IPS-18a (cell line): ENCODE results near the gene LPCAT4.
"Not testable (repeated sequence)": the region's sequence is repeated elsewhere in the genome, so short reads cannot be mapped to it uniquely, and the experiment has no call there.

Experiments
- H3K27ac ChIP-seq: one replicate; pipeline ENCODE4 v1.5.1; 2013; ENCODE audit warnings: low read length
- H3K27me3 ChIP-seq: one replicate; pipeline ENCODE4 v1.6.1; 2013; ENCODE audit warnings: mild to moderate bottlenecking, low read length; ENCODE audit not compliant: control insufficient read depth, insufficient read depth
- H3K36me3 ChIP-seq: one replicate; pipeline ENCODE4 v1.6.1; 2013; ENCODE audit warnings: low read depth, low read length; ENCODE audit not compliant: control insufficient read depth
- H3K4me1 ChIP-seq: one replicate; pipeline ENCODE4 v1.6.1; 2013; ENCODE audit warnings: low read depth, low read length; ENCODE audit not compliant: control insufficient read depth
- H3K4me3 ChIP-seq: one replicate; pipeline ENCODE4 v1.5.1; 2013; ENCODE audit warnings: low read length
- H3K9ac ChIP-seq: one replicate; pipeline ENCODE4 v1.6.1; 2013; ENCODE audit warnings: mild to moderate bottlenecking, low read length, moderate library complexity
- H3K9me3 ChIP-seq: one replicate; pipeline ENCODE4 v1.6.1; 2013; ENCODE audit warnings: low read depth, low read length; ENCODE audit not compliant: control insufficient read depth

LPCAT4 gene

DNA sequence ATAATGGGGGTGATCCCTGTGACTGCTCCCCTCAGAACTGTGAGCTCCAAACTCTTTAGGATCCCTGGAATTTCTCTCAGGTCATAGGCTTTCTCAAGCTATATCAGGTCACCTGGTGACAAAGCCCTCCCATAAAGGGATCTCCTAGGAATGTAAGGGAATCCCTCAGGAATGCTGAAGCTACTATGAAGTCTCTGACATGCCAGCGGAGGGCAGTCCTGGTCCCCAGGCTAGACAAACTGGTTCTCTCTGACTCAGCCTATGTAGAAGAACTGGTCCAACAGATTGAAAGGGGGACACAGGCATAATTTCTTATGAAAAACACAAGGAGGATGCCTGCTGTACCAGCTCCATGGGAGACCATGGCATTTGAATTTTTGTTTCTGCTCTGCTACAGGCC lies 6.7 kb downstream of the LPCAT4 start:
- H3K9ac ChIP-seq = no peak overlapping the region
- no peak overlapping the region for H3K4me3 ChIP-seq
- H3K4me1 ChIP-seq = no peaks in the 10 kb centered on the region
- H3K27ac ChIP-seq = no peak overlapping the region
- no peaks in the 10 kb centered on the region for H3K9me3 ChIP-seq
- no peaks in the 10 kb centered on the region for H3K27me3 ChIP-seq
- peaks cover 47% of the 10 kb centered on the region for H3K36me3 ChIP-seq

DNA sequence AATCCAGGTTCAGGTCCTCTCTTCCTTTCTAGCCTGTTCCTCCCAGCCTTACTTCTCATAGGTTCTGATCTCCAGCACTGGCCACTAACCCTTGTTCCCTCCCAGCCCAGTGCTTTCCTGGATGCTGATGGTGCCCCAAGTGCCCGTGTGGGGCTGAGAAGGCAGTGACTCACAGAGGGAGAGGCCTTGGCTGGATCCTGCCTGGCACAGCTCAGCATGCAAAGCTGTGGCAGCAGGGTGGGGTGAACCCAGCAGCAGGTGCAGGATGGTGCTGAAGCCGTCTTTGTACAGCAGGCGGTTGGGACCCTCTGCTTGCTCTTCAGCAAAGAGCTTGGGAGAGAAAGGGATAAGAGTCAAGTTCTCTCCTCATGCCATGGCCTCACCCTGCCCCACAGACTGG lies 7.6 kb downstream of the LPCAT4 start:
- H3K36me3 ChIP-seq = peaks cover 54% of the 10 kb centered on the region
- no peaks in the 10 kb centered on the region for H3K27me3 ChIP-seq
- no peak overlapping the region for H3K27ac ChIP-seq
- no peak overlapping the region for H3K9ac ChIP-seq
- H3K4me3 ChIP-seq = no peak overlapping the region
- no peaks in the 10 kb centered on the region for H3K9me3 ChIP-seq
- no peaks in the 10 kb centered on the region for H3K4me1 ChIP-seq

DNA sequence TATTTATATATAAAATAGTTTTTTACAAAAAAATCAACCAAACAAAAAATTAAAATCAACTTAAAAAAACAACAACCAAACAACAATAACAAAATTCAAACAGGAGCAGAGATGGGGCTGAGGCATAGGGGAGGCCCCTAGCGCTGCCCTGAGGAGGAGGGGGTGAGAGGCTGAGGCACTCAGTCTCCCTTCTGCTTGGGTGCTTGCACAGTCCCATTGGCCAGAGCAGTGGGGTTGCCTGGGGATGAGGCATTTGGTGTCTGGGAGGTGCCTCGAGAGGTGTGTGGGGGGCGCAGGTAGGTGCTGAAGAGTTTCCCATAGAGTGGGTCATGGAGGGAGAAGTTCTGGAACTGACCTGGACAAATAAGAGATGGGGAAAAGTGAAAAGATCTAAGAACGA lies 8.0 kb downstream of the LPCAT4 start:
- H3K36me3 ChIP-seq = peaks cover 56% of the 10 kb centered on the region
- no peaks in the 10 kb centered on the region for H3K9me3 ChIP-seq
- no peak overlapping the region for H3K4me3 ChIP-seq
- H3K27ac ChIP-seq = no peak overlapping the region
- no peaks in the 10 kb centered on the region for H3K27me3 ChIP-seq
- no peak overlapping the region for H3K9ac ChIP-seq
- H3K4me1 ChIP-seq = no peaks in the 10 kb centered on the region

DNA sequence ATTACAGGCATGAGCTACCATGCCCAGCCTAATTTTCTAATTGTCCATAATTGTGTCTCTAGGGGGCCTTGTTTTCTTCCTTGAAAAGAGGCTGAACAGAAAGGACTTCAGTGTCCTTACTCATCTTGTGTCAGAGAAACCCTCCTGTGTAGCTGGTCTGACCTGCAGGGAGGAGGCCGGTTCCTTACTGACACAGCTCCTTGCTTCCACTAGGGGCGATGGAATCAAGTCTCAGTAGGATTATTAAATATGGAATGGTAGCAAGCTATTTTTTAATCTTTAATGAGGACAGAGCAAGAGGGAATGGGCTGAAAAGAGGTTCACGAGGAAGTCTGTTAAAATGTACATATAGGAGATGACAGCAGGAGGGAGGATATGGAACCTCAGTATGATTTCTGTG lies 8.6 kb downstream of the LPCAT4 start:
- H3K27ac ChIP-seq = no peak overlapping the region
- H3K36me3 ChIP-seq = peaks cover 51% of the 10 kb centered on the region

DNA sequence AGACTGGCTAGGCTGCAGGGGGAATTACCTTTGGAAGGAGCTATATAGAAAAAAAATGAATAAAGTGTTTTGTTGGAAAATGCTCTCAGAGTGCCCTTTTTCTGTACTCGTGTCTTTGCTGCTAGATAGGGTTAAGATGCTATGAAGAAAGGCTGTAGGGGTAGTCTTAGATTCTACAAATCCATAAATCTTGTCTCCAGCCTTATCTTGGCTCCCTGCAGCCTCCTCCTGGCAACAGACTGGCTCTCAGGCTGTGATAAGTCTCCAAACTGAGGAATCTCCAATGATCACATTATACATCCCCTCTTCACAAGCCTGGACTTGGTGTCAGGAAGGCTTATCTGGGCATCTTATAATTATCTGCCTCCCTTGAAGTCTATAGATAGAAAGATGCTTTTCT lies 9.3 kb downstream of the LPCAT4 start:
- Histone ChIP-seq H3K27me3 (no peaks in the 10 kb centered on the region), H3K9ac (no peak overlapping the region), H3K27ac (no peak overlapping the region), H3K9me3 (no peaks in the 10 kb centered on the region), H3K36me3 (peaks cover 48% of the 10 kb centered on the region), H3K4me3 (no peak overlapping the region), H3K4me1 (no peaks in the 10 kb centered on the region)

More for the DNA sequence above, 8.6 kb downstream of the LPCAT4 start:
- Histone ChIP-seq H3K27me3 (no peaks in the 10 kb centered on the region), H3K4me1 (no peaks in the 10 kb centered on the region), H3K4me3 (no peak overlapping the region), H3K9ac (no peak overlapping the region), H3K9me3 (no peaks in the 10 kb centered on the region)

DNA sequence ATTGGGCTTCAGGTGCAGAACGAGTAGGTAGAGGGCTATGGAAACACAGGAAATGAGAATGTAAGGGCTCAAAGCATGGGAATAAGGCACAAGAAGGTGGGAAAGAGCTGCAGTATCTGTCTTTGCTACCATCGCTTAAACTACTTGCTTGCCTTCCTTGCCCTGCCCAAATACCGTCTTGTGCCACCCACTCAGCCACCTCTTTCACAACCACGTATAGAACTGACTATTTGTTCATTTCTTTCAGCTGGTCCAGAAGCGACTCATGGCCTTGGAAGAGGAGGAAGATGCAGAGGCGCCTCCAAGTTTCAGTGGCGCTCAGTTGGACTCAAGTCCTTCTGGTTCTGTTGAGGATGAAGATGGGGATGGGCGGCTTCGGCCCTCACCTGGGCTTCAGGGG lies 11.8 kb downstream of the LPCAT4 start:
- Histone ChIP-seq H3K27me3 (no peaks in the 10 kb centered on the region), H3K36me3 (peaks cover 41% of the 10 kb centered on the region), H3K9ac (no peak overlapping the region), H3K27ac (no peak overlapping the region), H3K9me3 (no peaks in the 10 kb centered on the region), H3K4me1 (no peaks in the 10 kb centered on the region), H3K4me3 (no peak overlapping the region)

DNA sequence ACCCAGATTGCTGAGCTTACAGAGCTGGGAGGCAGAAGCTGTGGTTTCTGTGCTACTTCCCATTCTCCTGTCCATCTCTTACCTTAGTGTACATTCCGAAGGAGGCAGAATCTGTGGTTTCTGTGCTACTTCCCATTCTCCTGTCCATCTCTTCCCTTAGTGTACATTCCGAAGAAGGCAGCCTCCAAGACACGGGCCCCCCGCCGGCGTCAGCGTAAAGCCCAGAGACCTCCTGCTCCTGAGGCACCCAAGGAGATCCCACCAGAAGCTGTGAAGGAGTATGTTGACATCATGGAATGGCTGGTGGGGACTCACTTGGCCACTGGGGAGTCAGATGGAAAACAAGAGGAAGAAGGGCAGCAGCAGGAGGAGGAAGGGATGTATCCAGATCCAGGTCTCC lies 12.7 kb downstream of the LPCAT4 start:
- no peak overlapping the region for H3K27ac ChIP-seq
- H3K4me3 ChIP-seq = no peak overlapping the region
- no peaks in the 10 kb centered on the region for H3K4me1 ChIP-seq
- H3K9ac ChIP-seq = no peak overlapping the region
- peaks cover 34% of the 10 kb centered on the region for H3K36me3 ChIP-seq
- no peaks in the 10 kb centered on the region for H3K27me3 ChIP-seq
- no peaks in the 10 kb centered on the region for H3K9me3 ChIP-seq

DNA sequence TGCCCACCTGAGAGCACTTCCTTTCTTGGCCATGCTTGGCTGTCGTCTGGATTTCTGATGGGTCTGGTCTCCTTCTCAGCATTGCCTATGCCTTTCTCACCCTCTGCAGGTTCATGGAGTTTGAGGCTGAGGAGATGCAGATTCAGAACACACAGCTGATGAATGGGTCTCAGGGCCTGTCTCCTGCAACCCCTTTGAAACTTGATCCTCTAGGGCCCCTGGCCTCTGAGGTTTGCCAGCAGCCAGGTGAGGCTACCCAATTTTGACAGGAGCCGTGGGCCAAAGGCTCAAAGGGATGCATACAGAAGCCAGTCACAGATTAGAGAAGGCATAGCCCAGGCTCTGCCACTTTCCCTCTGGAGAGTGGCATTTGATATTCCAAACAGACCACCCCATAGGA lies 13.4 kb downstream of the LPCAT4 start:
- Histone ChIP-seq H3K27ac (no peak overlapping the region), H3K9ac (no peak overlapping the region), H3K4me1 (no peaks in the 10 kb centered on the region), H3K9me3 (no peaks in the 10 kb centered on the region), H3K27me3 (no peaks in the 10 kb centered on the region), H3K4me3 (no peak overlapping the region), H3K36me3 (peaks cover 30% of the 10 kb centered on the region)

DNA sequence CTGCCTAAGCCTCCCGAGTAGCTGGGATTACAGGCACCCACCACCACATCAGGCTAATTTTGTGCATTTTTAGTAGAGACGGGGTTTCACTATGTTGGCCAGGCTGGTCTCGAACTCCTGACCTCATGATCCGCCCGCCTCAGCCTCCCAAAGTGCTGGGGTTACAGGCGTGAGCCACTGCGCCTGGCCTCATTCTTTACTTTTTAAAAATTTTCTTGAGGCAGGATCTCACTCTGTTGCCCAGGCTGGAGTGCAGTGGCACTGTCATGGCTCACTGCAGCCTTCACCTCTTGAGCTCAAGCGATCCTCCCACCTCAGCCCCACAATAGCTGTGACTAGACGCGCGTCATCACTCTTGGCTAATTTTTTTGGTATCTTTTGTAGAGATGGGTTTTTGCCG lies 14.0 kb downstream of the LPCAT4 start:
- not testable (repeated sequence) for H3K9ac ChIP-seq, H3K4me1 ChIP-seq, H3K9me3 ChIP-seq, H3K27ac ChIP-seq, H3K4me3 ChIP-seq, H3K27me3 ChIP-seq
- peaks cover 26% of the 10 kb centered on the region for H3K36me3 ChIP-seq

DNA sequence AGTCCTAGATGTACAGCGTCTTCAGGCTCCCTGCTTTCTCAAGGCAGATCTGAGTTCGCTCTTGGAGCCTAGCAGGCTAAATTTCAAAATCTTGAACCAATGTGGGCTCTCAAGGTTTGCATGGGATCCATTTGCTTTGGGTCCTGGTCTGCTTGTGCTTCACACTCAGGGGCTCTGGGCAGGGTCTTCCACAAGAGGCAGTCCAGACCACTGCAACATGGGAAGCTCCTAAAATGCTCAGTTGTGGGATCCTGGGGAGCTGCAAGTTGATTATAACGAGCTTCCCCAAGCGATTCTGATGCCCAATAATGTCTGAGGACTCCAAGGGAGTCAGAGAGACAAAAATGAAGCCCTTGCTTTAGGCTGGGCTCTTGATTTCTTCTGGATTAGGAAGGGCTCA lies 17.2 kb downstream of the LPCAT4 start:
- H3K27ac ChIP-seq = no peak overlapping the region
- no peak overlapping the region for H3K4me3 ChIP-seq
- H3K27me3 ChIP-seq = no peaks in the 10 kb centered on the region
- peaks cover 6% of the 10 kb centered on the region for H3K36me3 ChIP-seq
- peaks cover 5% of the 10 kb centered on the region for H3K4me1 ChIP-seq
- no peaks in the 10 kb centered on the region for H3K9me3 ChIP-seq
- no peak overlapping the region for H3K9ac ChIP-seq

DNA sequence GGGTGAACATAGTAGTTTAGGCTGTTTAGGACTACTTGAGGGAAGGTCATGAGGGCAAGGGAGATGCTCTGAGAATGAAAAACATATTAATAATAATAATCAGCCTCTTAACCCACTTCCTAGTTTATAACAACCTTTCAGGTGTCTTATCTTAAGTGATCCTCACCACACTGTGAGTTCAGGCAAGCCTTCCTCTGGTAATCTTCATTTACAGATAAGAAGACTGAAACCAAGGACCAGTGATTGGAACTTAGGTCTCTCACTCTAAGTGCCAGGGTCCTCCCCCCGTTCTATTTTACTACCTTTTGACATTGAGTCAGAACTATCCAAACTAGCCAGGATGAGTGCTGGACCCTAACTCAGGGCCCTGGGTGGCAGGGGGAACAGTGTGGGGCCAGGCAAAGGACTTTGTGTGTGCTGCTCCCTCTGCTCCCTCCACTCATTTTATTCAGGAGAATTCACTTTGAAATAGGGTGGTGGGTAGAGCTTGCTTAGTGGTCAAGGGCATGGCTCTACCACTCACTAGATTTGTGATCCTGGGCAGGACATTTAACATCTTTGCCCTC lies 18.2 kb downstream of the LPCAT4 start:
- H3K9ac ChIP-seq = no peak overlapping the region
- H3K27me3 ChIP-seq = no peaks in the 10 kb centered on the region
- H3K27ac ChIP-seq = no peak overlapping the region
- no peaks in the 10 kb centered on the region for H3K36me3 ChIP-seq
- H3K4me3 ChIP-seq = no peak overlapping the region
- H3K4me1 ChIP-seq = peaks cover 5% of the 10 kb centered on the region
- no peaks in the 10 kb centered on the region for H3K9me3 ChIP-seq

DNA sequence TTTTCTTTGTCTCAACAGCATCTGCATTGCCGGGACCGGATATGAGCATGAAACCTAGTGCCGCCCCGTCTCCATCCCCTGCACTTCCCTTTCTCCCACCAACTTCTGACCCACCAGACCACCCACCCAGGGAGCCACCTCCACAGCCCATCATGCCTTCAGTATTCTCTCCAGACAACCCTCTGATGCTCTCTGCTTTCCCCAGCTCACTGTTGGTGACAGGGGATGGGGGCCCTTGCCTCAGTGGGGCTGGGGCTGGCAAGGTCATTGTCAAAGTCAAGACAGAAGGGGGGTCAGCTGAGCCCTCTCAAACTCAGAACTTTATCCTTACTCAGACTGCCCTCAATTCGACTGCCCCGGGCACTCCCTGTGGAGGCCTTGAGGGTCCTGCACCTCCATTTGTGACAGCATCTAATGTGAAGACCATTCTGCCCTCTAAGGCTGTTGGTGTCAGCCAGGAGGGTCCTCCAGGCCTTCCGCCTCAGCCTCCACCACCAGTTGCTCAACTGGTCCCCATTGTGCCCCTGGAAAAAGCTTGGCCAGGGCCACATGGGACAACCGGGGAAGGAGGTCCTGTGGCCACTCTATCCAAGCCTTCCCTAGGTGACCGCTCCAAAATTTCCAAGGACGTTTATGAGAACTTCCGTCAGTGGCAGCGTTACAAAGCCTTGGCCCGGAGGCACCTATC lies 18.9 kb downstream of the LPCAT4 start:
- H3K36me3 ChIP-seq = no peaks in the 10 kb centered on the region
- no peaks in the 10 kb centered on the region for H3K9me3 ChIP-seq
- peaks cover 5% of the 10 kb centered on the region for H3K4me1 ChIP-seq
- H3K27ac ChIP-seq = no peak overlapping the region
- no peak overlapping the region for H3K9ac ChIP-seq
- no peak overlapping the region for H3K4me3 ChIP-seq
- no peaks in the 10 kb centered on the region for H3K27me3 ChIP-seq
